GM19099 (cell line): ENCODE data around the gene FMOD.

Experiments
- POLR2A ChIP-seq: IDR thresholded peaks from 3 replicates; pipeline ENCODE4 v1.6.1; 2011; ENCODE audit warnings: low read depth; ENCODE audit not compliant: insufficient read length; ENCODE audit errors: extremely low read depth

Gene FMOD

DNA sequence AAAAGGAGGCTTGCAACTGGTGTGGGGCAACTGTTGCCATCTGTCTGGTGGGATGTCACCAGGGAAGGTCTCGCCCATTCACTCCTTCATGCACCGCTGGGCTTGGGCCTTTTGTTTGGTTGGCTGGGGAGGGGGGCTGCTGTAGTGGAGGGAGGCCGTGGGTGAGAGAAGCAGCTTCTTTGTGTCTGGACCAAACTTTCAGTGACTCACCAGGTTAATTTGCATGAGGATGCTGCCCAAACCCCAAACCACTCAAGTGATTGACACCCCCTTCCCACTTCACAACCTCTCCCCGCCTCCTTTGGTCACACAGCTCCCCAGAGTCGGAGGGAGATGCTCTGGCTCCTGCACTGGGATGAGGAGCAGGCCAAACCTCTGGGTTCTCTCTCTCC, 25.9 kb downstream of the FMOD start:
- TF ChIP-seq POLR2A: peak; percentile 78

DNA sequence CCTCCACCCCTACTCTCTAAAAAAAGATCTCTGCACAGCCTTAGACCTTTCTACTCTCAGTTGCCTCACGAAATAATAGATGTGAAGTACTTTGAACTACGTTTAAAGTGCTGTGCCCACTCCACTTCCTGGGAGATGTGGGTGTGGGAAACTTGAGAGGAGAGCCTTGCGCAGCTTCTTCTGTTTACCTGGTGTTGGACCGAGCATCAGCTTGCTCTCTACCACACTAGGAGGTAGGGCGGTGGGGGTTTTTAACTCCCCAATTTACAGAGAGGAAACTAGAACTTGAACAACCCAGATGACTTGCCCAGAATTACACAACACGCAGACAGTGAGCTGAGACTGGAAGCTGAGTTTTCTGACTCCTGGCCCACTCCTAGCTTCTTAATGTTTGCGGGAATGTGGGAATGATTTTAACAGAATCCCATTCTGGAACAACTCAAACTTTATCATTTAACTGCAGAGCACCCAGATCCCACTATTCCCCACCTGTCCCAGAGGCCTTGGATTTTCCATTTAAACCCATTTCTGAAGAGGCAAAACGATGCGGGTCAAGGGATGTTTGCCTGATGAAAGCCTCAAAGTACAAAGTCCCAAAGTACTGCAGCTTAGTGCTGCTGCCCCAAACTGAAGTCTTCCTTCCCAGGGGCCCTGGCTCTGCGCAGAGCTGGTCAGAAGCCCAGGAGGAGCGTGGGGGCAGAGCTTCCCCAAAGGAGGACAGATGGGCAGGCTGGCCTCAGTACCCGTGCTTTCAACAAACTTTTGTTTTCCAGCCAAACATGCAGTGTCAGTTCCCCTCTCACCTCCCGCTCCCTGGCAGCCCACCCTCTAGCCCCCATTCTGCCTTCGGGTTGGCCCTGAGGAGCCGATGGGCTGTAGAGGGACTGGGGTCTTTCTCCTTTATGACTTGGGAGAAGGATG, 26.6 kb downstream of the FMOD start:
- no peak for TF ChIP-seq POLR2A

GRCh38 chr1:203323587-203323986, 27.3 kb downstream of the FMOD start:
- TF ChIP-seq POLR2A: no peak

GRCh38 chr1:203322500-203323179, 28.3 kb downstream of the FMOD start:
- no peak for TF ChIP-seq POLR2A

- TF ChIP-seq POLR2A: no peak
Observed at GRCh38 chr1:203321273-203322052, 29.5 kb downstream of the FMOD start.

- peak; percentile 26 for TF ChIP-seq POLR2A
Observed at GRCh38 chr1:203320591-203321272, 30.2 kb downstream of the FMOD start.

GRCh38 chr1:203318229-203318517, 32.7 kb downstream of the FMOD start:
- no peak for TF ChIP-seq POLR2A

- TF ChIP-seq POLR2A: no peak
Observed at GRCh38 chr1:203317429-203318228, 33.3 kb downstream of the FMOD start.

- no peak for TF ChIP-seq POLR2A
Observed at GRCh38 chr1:203316626-203317093, 34.3 kb downstream of the FMOD start.

DNA sequence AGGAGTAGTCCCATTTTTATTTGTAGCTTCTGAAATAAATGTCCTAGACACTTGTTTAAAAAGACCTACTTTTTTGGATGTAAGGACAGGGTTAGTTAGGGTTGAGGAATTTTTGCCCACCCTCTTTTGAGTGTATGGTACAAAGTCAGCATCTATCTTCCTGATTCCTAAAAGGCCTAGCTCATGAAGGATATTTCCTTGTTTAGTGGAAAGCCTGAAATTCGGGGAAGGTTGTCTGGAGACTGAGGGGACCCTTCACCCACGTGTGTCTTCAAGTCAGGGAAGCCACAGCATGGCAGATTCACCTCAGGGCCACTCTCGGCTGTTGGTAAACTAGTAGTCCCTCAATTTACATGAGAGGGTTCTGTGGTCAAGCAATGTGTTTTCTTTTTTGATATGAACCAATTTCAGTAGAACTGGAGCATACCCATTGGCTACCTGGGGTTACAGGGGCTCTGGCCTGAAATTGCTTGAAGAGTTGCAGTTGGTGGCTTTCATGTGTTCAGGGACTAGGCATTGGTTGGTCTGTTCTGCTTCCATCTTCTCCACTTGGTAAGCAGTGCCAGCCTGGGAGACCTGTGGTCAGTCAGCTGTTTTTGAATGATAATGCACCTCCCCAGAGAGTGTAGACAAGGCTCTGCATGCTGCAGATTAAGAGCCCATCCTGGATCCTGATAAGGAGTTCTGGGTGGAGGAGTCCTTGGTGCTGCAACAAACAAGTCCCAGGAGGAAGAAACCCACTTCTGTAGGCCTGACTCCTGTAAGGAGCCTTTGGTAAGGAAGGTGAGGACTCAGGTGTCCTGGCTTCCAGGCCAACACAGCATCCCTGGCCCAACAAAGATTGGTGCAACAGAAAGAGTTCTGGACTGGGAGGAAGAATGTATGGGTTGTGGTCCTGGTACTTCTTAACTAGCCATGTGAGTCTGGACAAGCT, 39.3 kb downstream of the FMOD start:
- TF ChIP-seq POLR2A: no peak

- peak; percentile 68 for TF ChIP-seq POLR2A
Observed at GRCh38 chr1:203308923-203309331, 42.0 kb downstream of the FMOD start.

GRCh38 chr1:203308328-203308922, 42.5 kb downstream of the FMOD start:
- TF ChIP-seq POLR2A: no peak
